MM.1S (cell line): ENCODE measurements around the gene COX4I1.

Source experiments
- DNase-seq: peaks from one replicate; pipeline ENCODE4 v3.0.0-alpha.2; 2015
- H2AFZ ChIP-seq: fragments of 300-600 bp; sonication (generic); 2 replicates; pipeline ENCODE4 v1.6.0; 2016; ENCODE audit warnings: antibody characterized with exemption, low read length
- H3F3A ChIP-seq: fragments of 300-600 bp; sonication (generic); 2 replicates; pipeline ENCODE4 v1.6.1; 2016; ENCODE audit warnings: mild to moderate bottlenecking, antibody characterized with exemption, low read length, moderate library complexity, mixed read lengths; ENCODE audit not compliant: insufficient read depth
- H3K27ac ChIP-seq: fragments of 300-600 bp; sonication (generic); 2 replicates; pipeline ENCODE4 v1.5.1; 2016; ENCODE audit warnings: mild to moderate bottlenecking, low read length
- H3K27me3 ChIP-seq: fragments of 300-600 bp; sonication (generic); replicated peaks from 2 replicates; pipeline ENCODE4 v1.6.0; 2016; ENCODE audit warnings: low read length; ENCODE audit not compliant: insufficient read depth
- H3K36me3 ChIP-seq: fragments of 300-600 bp; sonication (generic); replicated peaks from 2 replicates; pipeline ENCODE4 v1.6.1; 2016; ENCODE audit warnings: mild to moderate bottlenecking, low read length, mixed read lengths; ENCODE audit not compliant: insufficient read depth
- H3K4me1 ChIP-seq: fragments of 300-600 bp; sonication (generic); 2 replicates; pipeline ENCODE4 v1.6.1; 2016; ENCODE audit warnings: low read length, mixed read lengths
- H3K4me2 ChIP-seq: fragments of 300-600 bp; sonication (generic); 2 replicates; pipeline ENCODE4 v1.6.0; 2016; ENCODE audit warnings: low read depth, low read length
- H3K4me3 ChIP-seq: fragments of 300-600 bp; sonication (generic); 2 replicates; pipeline ENCODE4 v1.5.1; 2016; ENCODE audit warnings: low read length, mixed read lengths
- H3K79me2 ChIP-seq: fragments of 300-600 bp; sonication (generic); 2 replicates; pipeline ENCODE4 v1.6.1; 2016; ENCODE audit warnings: mixed run types, low read length, mixed read lengths
- H3K9ac ChIP-seq: fragments of 300-600 bp; sonication (generic); 2 replicates; pipeline ENCODE4 v1.6.1; 2016; ENCODE audit warnings: low read length, mixed read lengths
- H3K9me2 ChIP-seq: fragments of 300-600 bp; sonication (generic); replicated peaks from 2 replicates; pipeline ENCODE4 v1.6.1; 2016; ENCODE audit warnings: mild to moderate bottlenecking, low read length, mixed read lengths; ENCODE audit not compliant: insufficient read depth
- H3K9me3 ChIP-seq: fragments of 300-600 bp; sonication (generic); replicated peaks from 2 replicates; pipeline ENCODE4 v1.6.1; 2016; ENCODE audit warnings: mild to moderate bottlenecking, low read length, mixed read lengths; ENCODE audit not compliant: insufficient read depth
- H4K20me1 ChIP-seq: fragments of 300-600 bp; sonication (generic); 2 replicates; pipeline ENCODE4 v1.6.1; 2016; ENCODE audit warnings: mild to moderate bottlenecking, low read length, moderate library complexity, mixed read lengths; ENCODE audit not compliant: insufficient read depth
- CTCF ChIP-seq: fragments of 300-600 bp; sonication (generic); IDR thresholded peaks from 2 replicates; pipeline ENCODE4 v1.5.1; 2016; ENCODE audit warnings: antibody characterized with exemption, low read length, mixed read lengths
- EZH2 ChIP-seq: fragments of 300-600 bp; sonication (generic); optimal IDR thresholded peaks from 2 replicates; pipeline ENCODE3; 2017; ENCODE audit warnings: low read depth, mild to moderate bottlenecking, antibody characterized with exemption, low read length, mixed read lengths
- EZH2phosphoT487 ChIP-seq: fragments of 300-600 bp; sonication (generic); IDR thresholded peaks from 2 replicates; pipeline ENCODE4 v1.6.1; 2018; ENCODE audit warnings: antibody characterized with exemption, low read length

Gene COX4I1

GRCh38 chr16:85830821-85831220, 31.3 kb downstream of the COX4I1 start:
- no peaks in the 10 kb centered on the region for H3K9me2 ChIP-seq
- H3K27ac ChIP-seq, result no peak overlapping the region
- H3K4me2 ChIP-seq, result no peak overlapping the region
- H3K79me2 ChIP-seq, result no peaks in the 10 kb centered on the region
- H3K9ac ChIP-seq, result no peak overlapping the region
- H3K4me1 ChIP-seq, result no peaks in the 10 kb centered on the region
- H3K4me3 ChIP-seq, result no peak overlapping the region
- no peak for DNase-seq
- H2AFZ ChIP-seq, result no peak overlapping the region
- H3K27me3 ChIP-seq, result peaks cover 58% of the 10 kb centered on the region
- no peaks in the 10 kb centered on the region for H3K36me3 ChIP-seq
- H3K9me3 ChIP-seq, result no peaks in the 10 kb centered on the region
- H4K20me1 ChIP-seq, result no peaks in the 10 kb centered on the region
- TF ChIP-seq EZH2phosphoT487, result no peak
- no peak for TF ChIP-seq CTCF
- no peak for TF ChIP-seq EZH2
- H3F3A ChIP-seq, result no peaks in the 10 kb centered on the region

GRCh38 chr16:85832570-85833218, 33.2 kb downstream of the COX4I1 start:
- Histone ChIP-seq H3K4me3 (no peak overlapping the region), H3K9me2 (no peaks in the 10 kb centered on the region), H4K20me1 (no peaks in the 10 kb centered on the region), H3K9me3 (no peaks in the 10 kb centered on the region), H2AFZ (no peak overlapping the region), H3K4me1 (no peaks in the 10 kb centered on the region), H3K79me2 (no peaks in the 10 kb centered on the region), H3K27me3 (peaks cover 62% of the 10 kb centered on the region), H3K9ac (no peak overlapping the region), H3K4me2 (no peak overlapping the region), H3F3A (no peaks in the 10 kb centered on the region), H3K36me3 (no peaks in the 10 kb centered on the region), H3K27ac (no peak overlapping the region)
- no peak for TF ChIP-seq EZH2phosphoT487
- no peak for TF ChIP-seq CTCF
- no peak for TF ChIP-seq EZH2
- no peak for DNase-seq

- H3K9me2 ChIP-seq, result no peaks in the 10 kb centered on the region
- TF ChIP-seq CTCF (no peak), EZH2phosphoT487 (no peak), EZH2 (no peak)
- H3K79me2 ChIP-seq, result no peaks in the 10 kb centered on the region
- no peak overlapping the region for H2AFZ ChIP-seq
- no peak for DNase-seq
- no peaks in the 10 kb centered on the region for H3K4me1 ChIP-seq
- H3K4me3 ChIP-seq, result no peak overlapping the region
- H3K9ac ChIP-seq, result no peak overlapping the region
- H3F3A ChIP-seq, result no peaks in the 10 kb centered on the region
- no peaks in the 10 kb centered on the region for H3K36me3 ChIP-seq
- no peaks in the 10 kb centered on the region for H4K20me1 ChIP-seq
- H3K27me3 ChIP-seq, result peaks cover 69% of the 10 kb centered on the region
- H3K27ac ChIP-seq, result no peak overlapping the region
- H3K4me2 ChIP-seq, result no peak overlapping the region
- H3K9me3 ChIP-seq, result no peaks in the 10 kb centered on the region
Observed at GRCh38 chr16:85833219-85833920, 33.9 kb downstream of the COX4I1 start.
